SK-N-SH (cell line): Measurements from ENCODE around the gene FAM120A. TPM values are rescaled to one million over a fixed set of nuclear protein-coding genes. Genes with fewer than 3 reads are reported as not detected.
A peak's percentile ranks its signal among the peaks of the same experiment; 100 is the strongest.

Source experiments
- CTCF ChIA-PET: fragments of 300-600, 350-600 bp; formaldehyde crosslinking; extraction: SDS; loops from one replicate; lab custom pipeline; 2021; lab: Yijun Ruan, JAX
- POLR2A ChIA-PET: fragments of 350-600 bp; sonication (Branson Sonifier 250); formaldehyde crosslinking; extraction: SDS; loops from one replicate; lab custom pipeline; 2020; ENCODE audit warnings: antibody characterized with exemption, inconsistent platforms; lab: Yijun Ruan, JAX
- DNase-seq: peaks from one replicate; pipeline ENCODE4 v3.0.0; 2012
- H2AFZ ChIP-seq: fragments of 200-600 bp; sonication (generic); 2 replicates; pipeline ENCODE4 v1.8.1; 2016; ENCODE audit warnings: antibody characterized with exemption, mild to moderate bottlenecking, low read depth
- H3F3A ChIP-seq: fragments of 200-600 bp; sonication (generic); replicated peaks from 2 replicates; pipeline ENCODE3; 2016; ENCODE audit warnings: antibody characterized with exemption, mild to moderate bottlenecking; ENCODE audit not compliant: insufficient read depth
- H3K27ac ChIP-seq, 2 experiments: fragments of 200-500 bp in 1 of 2; fragments of 200-600 bp in 1 of 2; sonication (Bioruptor generic) in 1 of 2; sonication (generic), shearing (Covaris generic) in 1 of 2; 2 replicates each; pipeline versions ENCODE4 v1.5.1 to v1.6.1; 2014 to 2016; ENCODE audit warnings: low read depth in 2 of 2, inconsistent platforms in 1 of 2, low read length in 1 of 2, mild to moderate bottlenecking in 1 of 2, mixed read lengths in 1 of 2
- H3K27me3 ChIP-seq: fragments of 200-600 bp; sonication (generic), shearing (Covaris generic); 2 replicates; pipeline ENCODE4 v1.6.1; 2016; ENCODE audit warnings: mixed run types; ENCODE audit not compliant: insufficient read depth
- H3K36me3 ChIP-seq, 2 experiments: fragments of 200-500 bp in 1 of 2; fragments of 200-600 bp in 1 of 2; sonication (Bioruptor generic) in 1 of 2; sonication (generic) in 1 of 2; replicated peaks in 1 of 2; 2 replicates each; pipeline versions ENCODE3 to v1.5.1; 2014 to 2016; ENCODE audit warnings: low read length in 1 of 2, mild to moderate bottlenecking in 1 of 2; ENCODE audit not compliant: insufficient read depth in 2 of 2, control insufficient read depth in 1 of 2
- H3K4me1 ChIP-seq, 2 experiments: fragments of 200-500 bp in 1 of 2; fragments of 200-600 bp in 1 of 2; sonication (Bioruptor generic) in 1 of 2; sonication (generic), shearing (Covaris generic) in 1 of 2; 2 replicates each; pipeline versions ENCODE4 v1.5.1 to v1.6.1; 2014 to 2016; ENCODE audit warnings: low read depth in 1 of 2, low read length in 1 of 2, mixed run types in 1 of 2; ENCODE audit not compliant: insufficient read depth in 2 of 2, control insufficient read depth in 1 of 2
- H3K4me2 ChIP-seq: fragments of 200-600 bp; sonication (generic), shearing (Covaris generic); 2 replicates; pipeline ENCODE4 v1.6.1; 2017; ENCODE audit warnings: mixed run types
- H3K4me3 ChIP-seq, 2 experiments: fragments of 200-500 bp in 1 of 2; fragments of 200-600 bp in 1 of 2; sonication (Bioruptor generic) in 1 of 2; sonication (generic), shearing (Covaris generic) in 1 of 2; 2 replicates each; pipeline versions ENCODE4 v1.5.1 to v1.8.1; 2014 to 2016; ENCODE audit warnings: low read depth in 2 of 2, inconsistent platforms in 1 of 2, low read length in 1 of 2, mild to moderate bottlenecking in 1 of 2, mixed read lengths in 1 of 2, moderate library complexity in 1 of 2
- H3K79me2 ChIP-seq: fragments of 200-600 bp; sonication (generic); 2 replicates; pipeline ENCODE4 v1.8.1; 2017; ENCODE audit warnings: mild to moderate bottlenecking; ENCODE audit not compliant: insufficient read depth
- H3K9ac ChIP-seq: fragments of 200-600 bp; sonication (generic); 2 replicates; pipeline ENCODE4 v1.6.1; 2017; ENCODE audit warnings: mixed run types
- H3K9me2 ChIP-seq: fragments of 200-600 bp; sonication (generic); 2 replicates; pipeline ENCODE4 v1.6.1; 2017; ENCODE audit warnings: mixed run types
- H3K9me3 ChIP-seq: fragments of 200-600 bp; sonication (generic); 2 replicates; pipeline ENCODE4 v1.6.1; 2017; ENCODE audit warnings: mixed run types, mild to moderate bottlenecking, moderate library complexity
- H4K20me1 ChIP-seq: fragments of 200-600 bp; sonication (generic); 2 replicates; pipeline ENCODE4 v1.6.1; 2017; ENCODE audit warnings: mild to moderate bottlenecking, mixed run types; ENCODE audit not compliant: insufficient read depth
- FOXJ3 ChIP-seq: sonication (generic); formaldehyde crosslinking; IDR thresholded peaks from 2 replicates; pipeline ENCODE4 v1.5.1; 2020; ENCODE audit warnings: mild to moderate bottlenecking, missing genetic modification reagents
- FOXM1 ChIP-seq: IDR thresholded peaks from 2 replicates; pipeline ENCODE4 v1.4.0; 2012; ENCODE audit warnings: low read depth, mild to moderate bottlenecking
- GATA2 ChIP-seq: sonication (generic); formaldehyde crosslinking; IDR thresholded peaks from 2 replicates; pipeline ENCODE4 v1.5.0; 2020; ENCODE audit warnings: mild to moderate bottlenecking, missing genetic modification reagents
- POLR2AphosphoS5 ChIP-seq: IDR thresholded peaks from 2 replicates; pipeline ENCODE4 v1.6.1; 2012; ENCODE audit warnings: low read depth, low read length
- RAD21 ChIP-seq: IDR thresholded peaks from 2 replicates; pipeline ENCODE4 v1.6.1; 2012; ENCODE audit warnings: mild to moderate bottlenecking, low read length
- RCOR1 ChIP-seq: fragments of 150-350 bp; IDR thresholded peaks from 2 replicates; pipeline ENCODE4 v1.6.1; 2017; ENCODE audit warnings: antibody characterized with exemption, low read length
- RXRA ChIP-seq: IDR thresholded peaks from 2 replicates; pipeline ENCODE4 v1.4.0; 2012; ENCODE audit warnings: low read depth, mild to moderate bottlenecking, borderline replicate concordance
- SIN3A ChIP-seq: IDR thresholded peaks from 2 replicates; pipeline ENCODE4 v1.6.1; 2012; ENCODE audit warnings: low read depth, mild to moderate bottlenecking, low read length, moderate library complexity, borderline replicate concordance
- TCF12 ChIP-seq: IDR thresholded peaks from 2 replicates; pipeline ENCODE4 v1.4.0; 2012
- YY1 ChIP-seq: IDR thresholded peaks from 2 replicates; pipeline ENCODE4 v1.4.0; 2012; ENCODE audit warnings: low read depth, mild to moderate bottlenecking
- WGBS: methylation state at CpG from one replicate; pipeline ENCODE4 v1.1.6; 2017; ENCODE audit warnings: low lambda C conversion rate; 5-methylcytosine and 5-hydroxymethylcytosine counted together
- polyA plus RNA-seq, 3 experiments: library from polyadenylated mRNA; depleted of rRNA; stranded (reverse); fragments of >200 nt; gene quantifications; 2 replicates each; pipeline ENCODE4 v1.2.3, GENCODE V29; 2012
- TF ChIP-seq, protein P1 (sequence below): fragments of 200-600 bp; sonication (generic); IDR thresholded peaks from 2 replicates; pipeline ENCODE4 v1.6.1; 2017; ENCODE audit warnings: antibody characterized with exemption, mild to moderate bottlenecking, moderate library complexity
- TF ChIP-seq, protein P2 (sequence below): IDR thresholded peaks from 2 replicates; pipeline ENCODE4 v1.6.1; 2012; ENCODE audit warnings: mild to moderate bottlenecking, low read depth, low read length, moderate library complexity
- TF ChIP-seq, protein P3 (sequence below): IDR thresholded peaks from 2 replicates; pipeline ENCODE4 v1.4.0; 2012; ENCODE audit warnings: low read depth

FAM120A gene
- polyA plus RNA-seq, 1 of the 3 experiments (the other 2 are of a cell fraction) = 58.6 TPM

DNA sequence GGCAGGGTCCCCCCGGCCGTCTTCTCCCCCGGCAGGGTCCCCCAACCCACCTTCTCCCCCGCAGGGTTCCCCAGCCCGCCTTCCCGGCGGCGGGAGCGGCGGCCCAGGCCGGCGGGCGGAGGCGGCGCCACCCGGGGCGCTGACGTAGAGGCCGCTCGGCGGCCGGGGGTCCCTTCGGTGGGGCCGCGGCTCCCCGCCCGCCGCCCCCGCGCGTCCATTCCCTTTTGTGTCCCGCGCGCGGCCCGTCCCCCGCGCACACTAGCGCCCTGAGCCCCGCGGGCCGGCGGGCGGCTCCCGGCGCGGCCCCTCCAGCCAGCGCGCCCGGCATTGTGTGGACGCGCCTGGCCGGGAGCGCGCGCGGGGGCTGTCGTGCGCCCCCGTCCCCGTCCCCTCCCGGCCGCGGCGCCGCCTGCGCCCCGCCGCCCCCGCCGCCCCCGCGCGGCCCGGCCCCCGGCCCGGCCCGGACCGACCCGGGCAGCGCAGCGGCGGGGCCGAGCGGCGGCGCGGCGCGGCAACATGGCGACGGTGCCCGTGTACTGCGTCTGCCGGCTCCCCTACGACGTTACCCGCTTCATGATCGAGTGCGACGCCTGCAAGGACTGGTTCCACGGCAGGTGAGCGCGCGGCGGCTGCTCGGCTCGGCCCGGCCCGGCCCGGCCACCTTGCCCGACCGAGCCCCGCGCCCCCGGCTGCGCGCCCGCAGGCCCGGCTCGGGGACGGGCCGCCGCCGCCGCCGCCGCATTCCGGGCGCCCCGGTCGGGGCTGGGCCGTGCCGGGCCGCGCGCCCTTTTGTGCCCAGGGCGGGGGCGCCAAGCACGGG lies 125.0 kb downstream of the FAM120A start, which contains the start of gene PHF2 (continued):
- TF ChIP-seq, protein P1, sequence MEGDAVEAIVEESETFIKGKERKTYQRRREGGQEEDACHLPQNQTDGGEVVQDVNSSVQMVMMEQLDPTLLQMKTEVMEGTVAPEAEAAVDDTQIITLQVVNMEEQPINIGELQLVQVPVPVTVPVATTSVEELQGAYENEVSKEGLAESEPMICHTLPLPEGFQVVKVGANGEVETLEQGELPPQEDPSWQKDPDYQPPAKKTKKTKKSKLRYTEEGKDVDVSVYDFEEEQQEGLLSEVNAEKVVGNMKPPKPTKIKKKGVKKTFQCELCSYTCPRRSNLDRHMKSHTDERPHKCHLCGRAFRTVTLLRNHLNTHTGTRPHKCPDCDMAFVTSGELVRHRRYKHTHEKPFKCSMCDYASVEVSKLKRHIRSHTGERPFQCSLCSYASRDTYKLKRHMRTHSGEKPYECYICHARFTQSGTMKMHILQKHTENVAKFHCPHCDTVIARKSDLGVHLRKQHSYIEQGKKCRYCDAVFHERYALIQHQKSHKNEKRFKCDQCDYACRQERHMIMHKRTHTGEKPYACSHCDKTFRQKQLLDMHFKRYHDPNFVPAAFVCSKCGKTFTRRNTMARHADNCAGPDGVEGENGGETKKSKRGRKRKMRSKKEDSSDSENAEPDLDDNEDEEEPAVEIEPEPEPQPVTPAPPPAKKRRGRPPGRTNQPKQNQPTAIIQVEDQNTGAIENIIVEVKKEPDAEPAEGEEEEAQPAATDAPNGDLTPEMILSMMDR = no peak
- TF ChIP-seq, protein P2, sequence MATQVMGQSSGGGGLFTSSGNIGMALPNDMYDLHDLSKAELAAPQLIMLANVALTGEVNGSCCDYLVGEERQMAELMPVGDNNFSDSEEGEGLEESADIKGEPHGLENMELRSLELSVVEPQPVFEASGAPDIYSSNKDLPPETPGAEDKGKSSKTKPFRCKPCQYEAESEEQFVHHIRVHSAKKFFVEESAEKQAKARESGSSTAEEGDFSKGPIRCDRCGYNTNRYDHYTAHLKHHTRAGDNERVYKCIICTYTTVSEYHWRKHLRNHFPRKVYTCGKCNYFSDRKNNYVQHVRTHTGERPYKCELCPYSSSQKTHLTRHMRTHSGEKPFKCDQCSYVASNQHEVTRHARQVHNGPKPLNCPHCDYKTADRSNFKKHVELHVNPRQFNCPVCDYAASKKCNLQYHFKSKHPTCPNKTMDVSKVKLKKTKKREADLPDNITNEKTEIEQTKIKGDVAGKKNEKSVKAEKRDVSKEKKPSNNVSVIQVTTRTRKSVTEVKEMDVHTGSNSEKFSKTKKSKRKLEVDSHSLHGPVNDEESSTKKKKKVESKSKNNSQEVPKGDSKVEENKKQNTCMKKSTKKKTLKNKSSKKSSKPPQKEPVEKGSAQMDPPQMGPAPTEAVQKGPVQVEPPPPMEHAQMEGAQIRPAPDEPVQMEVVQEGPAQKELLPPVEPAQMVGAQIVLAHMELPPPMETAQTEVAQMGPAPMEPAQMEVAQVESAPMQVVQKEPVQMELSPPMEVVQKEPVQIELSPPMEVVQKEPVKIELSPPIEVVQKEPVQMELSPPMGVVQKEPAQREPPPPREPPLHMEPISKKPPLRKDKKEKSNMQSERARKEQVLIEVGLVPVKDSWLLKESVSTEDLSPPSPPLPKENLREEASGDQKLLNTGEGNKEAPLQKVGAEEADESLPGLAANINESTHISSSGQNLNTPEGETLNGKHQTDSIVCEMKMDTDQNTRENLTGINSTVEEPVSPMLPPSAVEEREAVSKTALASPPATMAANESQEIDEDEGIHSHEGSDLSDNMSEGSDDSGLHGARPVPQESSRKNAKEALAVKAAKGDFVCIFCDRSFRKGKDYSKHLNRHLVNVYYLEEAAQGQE = no peak
- TF ChIP-seq RXRA = no peak
- TF ChIP-seq, all 33 proteins: peak for 0

DNA sequence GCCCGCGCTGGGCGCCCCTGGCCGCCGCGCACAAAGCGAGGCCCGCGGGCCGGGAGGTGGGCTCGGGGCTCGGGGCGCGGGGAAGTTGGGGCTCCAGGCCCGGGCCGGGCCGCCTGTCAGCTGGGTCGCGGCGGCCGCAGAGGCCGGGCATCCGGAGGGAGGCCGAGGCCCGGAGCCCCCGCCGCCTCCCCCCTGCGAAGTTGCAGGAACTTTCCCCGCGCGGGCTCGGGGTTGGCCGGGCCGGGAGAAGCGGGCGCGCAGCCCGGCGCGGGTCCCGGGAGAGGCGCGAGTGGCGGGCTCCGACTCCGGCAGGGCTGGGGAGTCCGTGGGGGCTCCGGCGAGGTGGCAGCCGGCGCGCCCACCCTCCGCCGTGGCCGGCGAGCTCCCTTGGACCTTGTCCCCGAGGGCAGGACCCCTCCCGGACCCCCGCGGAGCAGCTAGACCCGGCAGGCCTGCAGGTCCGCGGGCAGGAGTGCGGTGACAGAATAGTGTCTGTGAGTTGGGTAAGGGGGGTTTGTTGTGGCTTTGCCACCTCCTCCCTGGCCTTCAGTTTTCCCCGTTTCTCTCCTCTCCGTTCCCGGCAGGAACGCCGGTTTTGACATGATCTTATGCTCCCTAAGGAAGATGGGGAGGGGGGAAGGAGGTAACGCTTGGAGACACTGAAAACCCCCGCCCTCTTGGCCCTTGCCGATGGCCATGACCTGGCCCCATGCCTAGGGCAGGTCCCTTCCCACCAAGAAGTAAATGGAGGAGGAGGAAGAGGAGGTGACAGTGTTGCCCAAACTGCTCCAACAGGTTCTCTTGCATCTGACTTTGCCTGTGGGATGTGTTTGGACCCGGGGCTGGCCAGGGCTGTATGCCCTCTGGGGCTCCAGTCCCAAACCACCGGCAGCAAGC lies 125.8 kb downstream of the FAM120A start:
- Histone ChIP-seq H4K20me1 (peaks cover 14% of the 10 kb centered on the region; the same call in 1 of the 2 replicates), H3K9me2 (no peaks in the 10 kb centered on the region), H3K27ac (no peak overlapping the region; a peak in 1 of 4 replicates), H2AFZ (peak overlapping the region; percentile 69; the same call in 1 of the 2 replicates), H3F3A (no peaks in the 10 kb centered on the region), H3K4me3 (peak overlapping the region; percentile 71 to 73), H3K27me3 (no peaks in the 10 kb centered on the region), H3K36me3 (no peaks in the 10 kb centered on the region), H3K4me2 (peak overlapping the region; percentile 86), H3K79me2 (peaks cover 66% of the 10 kb centered on the region), H3K4me1 (peaks cover 0 to 18% of the 10 kb centered on the region in 2 experiments; a peak in 3 of 4 replicates), H3K9ac (peak overlapping the region; percentile 78), H3K9me3 (no peaks in the 10 kb centered on the region)
- ChIA-PET POLR2A (interaction anchor here (1.3 kb wide), 1 partner anchor 10 kb away, joined by 3 read pairs; no protein-coding TSS in a partner anchor), CTCF (no interaction called here)
- 19% methylated on average over 9 of the region's 74 CpGs for WGBS
- peak; percentile 84 for DNase-seq
- TF ChIP-seq, protein P2 = no peak
- TF ChIP-seq RCOR1 (no peak), YY1 (no peak), TCF12 (no peak), GATA2 (CRISPR knock-in tag) (no peak), RAD21 (no peak), FOXJ3 (no peak), FOXM1 (no peak), RXRA (no peak), POLR2AphosphoS5 (no peak), SIN3A (no peak)
- TF ChIP-seq, protein P1 = no peak
- TF ChIP-seq, protein P3, sequence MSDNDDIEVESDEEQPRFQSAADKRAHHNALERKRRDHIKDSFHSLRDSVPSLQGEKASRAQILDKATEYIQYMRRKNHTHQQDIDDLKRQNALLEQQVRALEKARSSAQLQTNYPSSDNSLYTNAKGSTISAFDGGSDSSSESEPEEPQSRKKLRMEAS = no peak
